ENCODE data around the gene SOHLH1. TPM values are rescaled to one million over a fixed set of nuclear protein-coding genes. Genes with fewer than 3 reads are reported as not detected.

The SOHLH1 gene
- total RNA-seq, 1 donor from 2014 or later: not detected

GRCh38 chr9:135726138-135726853, 27.0 kb upstream of the SOHLH1 start:
- no peak overlapping the region for H3K27ac Mint-ChIP-seq
- H3K4me1 Mint-ChIP-seq: peaks cover 3% of the 10 kb centered on the region
- no peaks in the 10 kb centered on the region for H3K36me3 Mint-ChIP-seq
- DNase-seq (ENCODE audit: low spot score in 2 of 2, unreplicated experiment in 2 of 2): no peak
- peaks cover 7% of the 10 kb centered on the region for H3K9me3 Mint-ChIP-seq
- no peak for TF ChIP-seq CTCF (IDR thresholded peaks at IDR 0.05; ENCODE audit: unreplicated experiment)
- peaks cover 26% of the 10 kb centered on the region for H3K27me3 Mint-ChIP-seq (ENCODE audit: low read depth)
- H3K4me3 Mint-ChIP-seq: no peak overlapping the region

GRCh38 chr9:135724186-135724787, 25.0 kb upstream of the SOHLH1 start:
- Mint-ChIP-seq H3K27me3 (ENCODE audit: low read depth) (peaks cover 18% of the 10 kb centered on the region), H3K9me3 (no peaks in the 10 kb centered on the region), H3K4me3 (no peak overlapping the region), H3K4me1 (peaks cover 3% of the 10 kb centered on the region), H3K27ac (no peak overlapping the region), H3K36me3 (no peaks in the 10 kb centered on the region)
- no peak for DNase-seq (ENCODE audit: low spot score in 2 of 2, unreplicated experiment in 2 of 2)
- no peak for TF ChIP-seq CTCF (IDR thresholded peaks at IDR 0.05; ENCODE audit: unreplicated experiment)

GRCh38 chr9:135722365-135722764, 23.1 kb upstream of the SOHLH1 start:
- no peak for DNase-seq (ENCODE audit: low spot score in 2 of 2, unreplicated experiment in 2 of 2)
- peaks cover 3% of the 10 kb centered on the region for H3K4me1 Mint-ChIP-seq
- H3K27me3 Mint-ChIP-seq (ENCODE audit: low read depth): peaks cover 17% of the 10 kb centered on the region
- no peaks in the 10 kb centered on the region for H3K36me3 Mint-ChIP-seq
- H3K4me3 Mint-ChIP-seq: no peak overlapping the region
- H3K27ac Mint-ChIP-seq: no peak overlapping the region
- no peak for TF ChIP-seq CTCF (IDR thresholded peaks at IDR 0.05; ENCODE audit: unreplicated experiment)
- H3K9me3 Mint-ChIP-seq: no peaks in the 10 kb centered on the region

GRCh38 chr9:135719472-135719871, 20.2 kb upstream of the SOHLH1 start:
- TF ChIP-seq CTCF (IDR thresholded peaks at IDR 0.05; ENCODE audit: unreplicated experiment): no peak
- no peak for DNase-seq (ENCODE audit: low spot score in 2 of 2, unreplicated experiment in 2 of 2)
- Mint-ChIP-seq H3K4me1 (no peaks in the 10 kb centered on the region), H3K36me3 (no peaks in the 10 kb centered on the region), H3K4me3 (no peak overlapping the region), H3K9me3 (no peaks in the 10 kb centered on the region), H3K27ac (no peak overlapping the region), H3K27me3 (ENCODE audit: low read depth) (peaks cover 41% of the 10 kb centered on the region)

GRCh38 chr9:135718616-135719015, 19.3 kb upstream of the SOHLH1 start:
- H3K27me3 Mint-ChIP-seq (ENCODE audit: low read depth): peaks cover 46% of the 10 kb centered on the region
- no peaks in the 10 kb centered on the region for H3K36me3 Mint-ChIP-seq
- H3K4me3 Mint-ChIP-seq: no peak overlapping the region
- no peaks in the 10 kb centered on the region for H3K4me1 Mint-ChIP-seq
- no peaks in the 10 kb centered on the region for H3K9me3 Mint-ChIP-seq
- no peak for DNase-seq (ENCODE audit: low spot score in 2 of 2, unreplicated experiment in 2 of 2)
- TF ChIP-seq CTCF (IDR thresholded peaks at IDR 0.05; ENCODE audit: unreplicated experiment): no peak
- H3K27ac Mint-ChIP-seq: no peak overlapping the region
